C4-2B (cell line): ENCODE data around the gene PAAF1.

ENCODE experiments used
- H3K27ac ChIP-seq: fragments of 450-650 bp; 2 replicates; pipeline ENCODE4 v1.5.1; 2017
- CTCF ChIP-seq: fragments of 450-650 bp; conservative IDR thresholded peaks from 2 replicates; pipeline ENCODE4 v1.5.1; 2017; ENCODE audit warnings: mild to moderate bottlenecking
- ZFX ChIP-seq: fragments of 450-650 bp; IDR thresholded peaks from 2 replicates; pipeline ENCODE4 v1.6.1; 2017

Gene PAAF1

GRCh38 chr11:73876424-73877310 is at the start of gene PAAF1, which contains the start of gene COA4:
PAAF1 (plus strand) TSS chr11:73876999; CDS start chr11:73877022, 23 bp downstream.
COA4 (minus strand) TSS chr11:73876846; CDS start chr11:73873378, 3,468 bp downstream.
- TF ChIP-seq ZFX (peak; percentile 51; the same call in 1 of the 2 replicates), CTCF (no peak)
- peak within 1 kb of the TSS; percentile 87 for H3K27ac ChIP-seq

GRCh38 chr11:73830261-73830660 is 46.5 kb upstream of the PAAF1 start:
- no peak for TF ChIP-seq CTCF
- no peak for TF ChIP-seq ZFX
- no peak overlapping the region for H3K27ac ChIP-seq

DNA sequence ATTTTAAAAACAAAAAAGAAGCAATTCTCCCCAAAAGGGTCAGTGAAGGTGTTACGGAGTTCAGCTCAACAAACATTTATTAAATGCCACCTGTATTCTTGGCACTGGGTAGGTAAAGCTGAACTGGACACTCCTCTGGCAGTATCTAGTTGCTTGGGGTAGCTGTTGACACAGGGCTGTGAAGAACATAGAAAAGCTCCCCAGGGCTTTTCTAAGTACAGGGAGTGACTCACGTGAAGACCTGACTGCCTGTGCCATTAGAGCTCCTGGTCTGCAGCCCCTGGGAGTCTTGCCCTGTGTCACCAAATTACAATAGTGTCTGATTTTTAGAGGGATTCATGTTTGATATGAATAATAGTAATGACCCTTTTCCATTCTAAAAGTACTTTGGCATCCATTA is 43.7 kb upstream of the PAAF1 start:
- no peak overlapping the region for H3K27ac ChIP-seq
- TF ChIP-seq CTCF (no peak), ZFX (no peak)

GRCh38 chr11:73838443-73839122 is 38.2 kb upstream of the PAAF1 start:
- H3K27ac ChIP-seq: no peak overlapping the region
- TF ChIP-seq CTCF (no peak), ZFX (no peak)

- no peak overlapping the region for H3K27ac ChIP-seq
- TF ChIP-seq ZFX: no peak
- TF ChIP-seq CTCF: no peak
Observed at GRCh38 chr11:73839123-73839457, 37.7 kb upstream of the PAAF1 start.

DNA sequence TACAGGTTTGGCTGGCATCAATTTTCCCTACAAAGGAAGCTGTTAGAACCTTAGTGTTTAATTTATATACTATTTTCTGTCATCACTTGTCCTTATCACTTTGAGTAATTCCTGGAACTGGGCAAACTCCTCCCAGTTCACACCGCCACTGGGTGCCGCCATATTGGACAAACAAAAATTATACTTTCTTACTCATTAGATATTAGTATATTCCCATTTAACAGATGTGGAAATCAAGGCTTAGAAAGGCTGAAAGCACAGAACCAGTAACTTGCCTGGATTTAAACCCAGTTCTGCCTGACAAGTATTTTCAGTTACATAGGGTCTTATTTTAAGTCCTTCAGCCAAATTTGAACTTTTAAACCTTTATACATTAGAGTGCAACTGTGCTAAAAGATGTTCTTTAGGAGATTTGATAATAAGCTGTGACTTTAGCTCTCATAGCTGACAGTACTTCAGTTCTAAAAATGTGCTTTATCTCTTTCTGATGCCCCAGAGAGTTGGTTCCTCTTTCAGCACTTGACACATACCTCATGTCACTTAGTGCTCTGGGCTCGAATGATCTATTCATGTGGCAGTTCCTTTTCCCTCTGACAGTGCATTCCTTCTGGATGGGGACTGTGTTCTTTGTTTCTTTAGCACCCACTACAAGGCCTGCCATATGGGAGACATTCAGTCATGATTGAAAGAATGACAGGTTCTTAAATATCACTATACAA is 25.6 kb upstream of the PAAF1 start:
- no peak overlapping the region for H3K27ac ChIP-seq

More for the DNA sequence above, 25.6 kb upstream of the PAAF1 start:
- TF ChIP-seq ZFX: no peak
- TF ChIP-seq CTCF: no peak
